H9 (cell line): ENCODE results near the gene SPAG5. TPM values are rescaled to one million over a fixed set of nuclear protein-coding genes. Genes with fewer than 3 reads are reported as not detected.

Source experiments
- DNase-seq: peaks from one replicate; pipeline ENCODE4 v3.0.0-alpha.2; 2017
- H2AFZ ChIP-seq: one replicate; pipeline ENCODE4 v1.6.1; 2013; ENCODE audit warnings: mild to moderate bottlenecking, low read length, control low read depth, moderate library complexity
- H2AK5ac ChIP-seq: 2 replicates; pipeline ENCODE4 v1.6.1; 2013; ENCODE audit warnings: low read length, control low read depth, mixed read lengths; ENCODE audit not compliant: insufficient read length
- H2BK120ac ChIP-seq: one replicate; pipeline ENCODE4 v1.6.1; 2013; ENCODE audit warnings: low read depth, mild to moderate bottlenecking, low read length, control low read depth, inconsistent platforms; ENCODE audit not compliant: poor library complexity, severe bottlenecking
- H2BK12ac ChIP-seq: 2 replicates; pipeline ENCODE4 v1.6.1; 2013; ENCODE audit warnings: low read length, control low read depth, mixed read lengths, low read depth; ENCODE audit not compliant: insufficient read length
- H2BK15ac ChIP-seq: 2 replicates; pipeline ENCODE4 v1.6.1; 2013; ENCODE audit warnings: low read depth, low read length, control low read depth
- H2BK20ac ChIP-seq: one replicate; pipeline ENCODE4 v1.6.1; 2013; ENCODE audit warnings: low read depth, mild to moderate bottlenecking, low read length, control low read depth, inconsistent platforms; ENCODE audit not compliant: poor library complexity, severe bottlenecking
- H2BK5ac ChIP-seq: 2 replicates; pipeline ENCODE4 v1.6.1; 2013; ENCODE audit warnings: low read length, control low read depth, mixed read lengths; ENCODE audit not compliant: insufficient read length
- H3K14ac ChIP-seq: 2 replicates; pipeline ENCODE4 v1.6.1; 2013; ENCODE audit warnings: low read length, control low read depth; ENCODE audit not compliant: insufficient read depth
- H3K18ac ChIP-seq: 2 replicates; pipeline ENCODE4 v1.6.1; 2013; ENCODE audit warnings: low read depth, mild to moderate bottlenecking, mixed read lengths, low read length, control low read depth; ENCODE audit not compliant: insufficient read length
- H3K23ac ChIP-seq: 2 replicates; pipeline ENCODE4 v1.6.1; 2013; ENCODE audit warnings: low read length, control low read depth, mixed read lengths, low read depth; ENCODE audit not compliant: insufficient read length
- H3K23me2 ChIP-seq: 2 replicates; pipeline ENCODE4 v1.6.1; 2013; ENCODE audit warnings: low read depth, mild to moderate bottlenecking, mixed read lengths, low read length, control low read depth; ENCODE audit not compliant: insufficient read length, poor library complexity, severe bottlenecking
- H3K27ac ChIP-seq: 2 replicates; pipeline ENCODE4 v1.5.1; 2013; ENCODE audit warnings: low read length, control low read depth, mixed read lengths, low read depth; ENCODE audit not compliant: insufficient read length
- H3K27me3 ChIP-seq: 2 replicates; pipeline ENCODE4 v1.6.1; 2013; ENCODE audit warnings: low read length, control low read depth, inconsistent platforms; ENCODE audit not compliant: insufficient read depth
- H3K4ac ChIP-seq: 2 replicates; pipeline ENCODE4 v1.6.1; 2013; ENCODE audit warnings: low read depth, mild to moderate bottlenecking, control low read depth, inconsistent platforms, low read length, moderate library complexity
- H3K4me1 ChIP-seq: 2 replicates; pipeline ENCODE4 v1.6.1; 2013; ENCODE audit warnings: low read length, control low read depth, inconsistent platforms; ENCODE audit not compliant: insufficient read depth
- H3K4me2 ChIP-seq: 2 replicates; pipeline ENCODE4 v1.6.1; 2013; ENCODE audit warnings: low read length, control low read depth, mixed read lengths; ENCODE audit not compliant: insufficient read length, insufficient read depth
- H3K56ac ChIP-seq: 2 replicates; pipeline ENCODE4 v1.6.1; 2013; ENCODE audit warnings: low read depth, mild to moderate bottlenecking, mixed read lengths, low read length, control low read depth; ENCODE audit not compliant: insufficient read length
- H3K79me1 ChIP-seq: 2 replicates; pipeline ENCODE4 v1.6.1; 2013; ENCODE audit warnings: low read depth, mild to moderate bottlenecking, moderate library complexity, low read length, control low read depth, inconsistent platforms; ENCODE audit not compliant: insufficient read depth, poor library complexity, severe bottlenecking
- H3K79me2 ChIP-seq: 2 replicates; pipeline ENCODE4 v1.6.1; 2013; ENCODE audit warnings: low read length, control low read depth, inconsistent platforms; ENCODE audit not compliant: insufficient read depth
- H3K9ac ChIP-seq: 2 replicates; pipeline ENCODE4 v1.6.1; 2013; ENCODE audit warnings: low read length, control low read depth, mixed read lengths; ENCODE audit not compliant: insufficient read length; ENCODE audit errors: extremely low read depth
- H3K9me3 ChIP-seq: one replicate; pipeline ENCODE4 v1.6.1; 2013; ENCODE audit warnings: low read depth, low read length, inconsistent platforms; ENCODE audit not compliant: control insufficient read depth
- H3T11ph ChIP-seq: one replicate; pipeline ENCODE4 v1.6.1; 2013; ENCODE audit warnings: mild to moderate bottlenecking, low read length, control low read depth, inconsistent platforms
- H4K20me1 ChIP-seq: one replicate; pipeline ENCODE4 v1.6.1; 2013; ENCODE audit not compliant: control insufficient read depth, insufficient read length, insufficient read depth
- H4K5ac ChIP-seq: 2 replicates; pipeline ENCODE4 v1.6.1; 2013; ENCODE audit warnings: low read depth, mild to moderate bottlenecking, mixed read lengths, low read length, control low read depth; ENCODE audit not compliant: insufficient read length
- H4K8ac ChIP-seq: replicated peaks from 2 replicates; pipeline ENCODE4 v1.6.1; 2013; ENCODE audit warnings: low read length, control low read depth, mixed read lengths, low read depth; ENCODE audit not compliant: insufficient read length
- H4K91ac ChIP-seq: 2 replicates; pipeline ENCODE4 v1.6.1; 2013; ENCODE audit warnings: low read depth, mild to moderate bottlenecking, moderate library complexity, mixed read lengths, low read length, control low read depth; ENCODE audit not compliant: insufficient read length
- H3K27ac Mint-ChIP-seq, 3 experiments: 2 replicates in 2 of 3; 3 replicates in 1 of 3; pipeline ENCODE4 v1.8.0; 2020 to 2021; ENCODE audit warnings: mixed read lengths in 3 of 3, mild to moderate bottlenecking in 1 of 3, moderate library complexity in 1 of 3
- H3K27me3 Mint-ChIP-seq: 2 replicates; pipeline ENCODE4 v1.8.0; 2021; ENCODE audit warnings: low read depth, mild to moderate bottlenecking, moderate library complexity, mixed read lengths
- H3K36me3 Mint-ChIP-seq, 3 experiments: 2 replicates in 2 of 3; 3 replicates in 1 of 3; pipeline ENCODE4 v1.8.0; 2020 to 2021; ENCODE audit warnings: low read depth in 3 of 3, mixed read lengths in 3 of 3; ENCODE audit not compliant: insufficient read depth in 1 of 3
- H3K4me1 Mint-ChIP-seq, 2 experiments: 2 replicates each; pipeline ENCODE4 v1.8.0; 2020; ENCODE audit warnings: mixed read lengths in 2 of 2
- H3K4me3 Mint-ChIP-seq, 2 experiments: 2 replicates in 1 of 2; 3 replicates in 1 of 2; pipeline ENCODE4 v1.8.0; 2020 to 2021; ENCODE audit warnings: mild to moderate bottlenecking in 2 of 2, mixed read lengths in 2 of 2, moderate library complexity in 1 of 2
- H3K9me3 Mint-ChIP-seq, 2 experiments: 2 replicates in 1 of 2; 3 replicates in 1 of 2; pipeline ENCODE4 v1.8.0; 2020; ENCODE audit warnings: mild to moderate bottlenecking in 2 of 2, mixed read lengths in 2 of 2, moderate library complexity in 1 of 2
- WGBS: extraction: QIAGEN DNeasy Blood & Tissue Kit; methylation state at CpG from one replicate; pipeline ENCODE4 v1.1.7; 2013; ENCODE audit warnings: missing lambda C conversion rate, low lambda C conversion rate, mixed read lengths; ENCODE audit not compliant: insufficient read length; ENCODE audit errors: extremely low coverage; 5-methylcytosine and 5-hydroxymethylcytosine counted together
- total RNA-seq: library from RNA; stranded (reverse); gene quantifications from 2 replicates; pipeline ENCODE4 v1.2.1, GENCODE V29; 2021
- TF ChIP-seq, protein P1 (sequence below): fragments of 200-600 bp; sonication (generic); conservative IDR thresholded peaks from 3 replicates; pipeline ENCODE4 v1.8.0; 2021; ENCODE audit warnings: antibody characterized with exemption, mild to moderate bottlenecking

The SPAG5 gene
- total RNA-seq, 1 experiment from 2014 or later, result 122 TPM

DNA sequence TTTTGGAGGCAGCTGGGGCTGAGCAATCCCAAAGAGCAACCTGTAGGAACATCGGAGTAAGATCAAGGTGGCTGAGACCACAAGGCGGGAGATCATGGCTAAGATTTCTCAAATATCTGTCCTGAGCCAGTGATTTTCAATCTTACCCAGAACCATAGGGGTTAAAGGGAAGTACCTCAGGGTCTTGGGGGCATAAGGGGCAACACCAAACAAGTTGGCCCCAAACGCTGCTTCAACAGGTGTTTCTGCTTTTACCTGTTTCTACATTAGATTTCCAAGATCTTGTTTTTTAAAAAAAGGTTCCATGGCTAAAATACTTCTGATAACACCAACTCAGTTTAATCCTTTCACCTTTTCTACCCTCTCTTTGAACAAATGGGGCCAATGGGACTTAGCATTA lies 43.8 kb downstream of the SPAG5 start:
- Histone ChIP-seq H3K4me2 (no peak overlapping the region), H2AK5ac (no peak overlapping the region), H3K23me2 (peaks cover 5% of the 10 kb centered on the region), H3K56ac (no peak overlapping the region), H4K20me1 (no peaks in the 10 kb centered on the region), H2AFZ (no peak overlapping the region), H3K79me2 (no peaks in the 10 kb centered on the region; the same call in 1 of the 2 replicates), H2BK20ac (no peak overlapping the region), H3K4me1 (no peaks in the 10 kb centered on the region), H3K18ac (no peak overlapping the region), H3K9me3 (no peaks in the 10 kb centered on the region), H2BK12ac (no peak overlapping the region), H3K9ac (no peak overlapping the region), H3K27me3 (no peaks in the 10 kb centered on the region), H2BK5ac (no peak overlapping the region), H4K91ac (no peak overlapping the region), H2BK120ac (no peak overlapping the region), H3K79me1 (no peaks in the 10 kb centered on the region), H3K23ac (no peak overlapping the region), H3T11ph (no peak overlapping the region), H4K5ac (no peak overlapping the region), H3K27ac (no peak overlapping the region), H4K8ac (no peak overlapping the region), H3K4ac (no peak overlapping the region), H3K14ac (no peak overlapping the region), H2BK15ac (no peak overlapping the region)
- no peak overlapping the region; a peak in 1 of 7 replicates for H3K27ac Mint-ChIP-seq
- TF ChIP-seq, protein P1, sequence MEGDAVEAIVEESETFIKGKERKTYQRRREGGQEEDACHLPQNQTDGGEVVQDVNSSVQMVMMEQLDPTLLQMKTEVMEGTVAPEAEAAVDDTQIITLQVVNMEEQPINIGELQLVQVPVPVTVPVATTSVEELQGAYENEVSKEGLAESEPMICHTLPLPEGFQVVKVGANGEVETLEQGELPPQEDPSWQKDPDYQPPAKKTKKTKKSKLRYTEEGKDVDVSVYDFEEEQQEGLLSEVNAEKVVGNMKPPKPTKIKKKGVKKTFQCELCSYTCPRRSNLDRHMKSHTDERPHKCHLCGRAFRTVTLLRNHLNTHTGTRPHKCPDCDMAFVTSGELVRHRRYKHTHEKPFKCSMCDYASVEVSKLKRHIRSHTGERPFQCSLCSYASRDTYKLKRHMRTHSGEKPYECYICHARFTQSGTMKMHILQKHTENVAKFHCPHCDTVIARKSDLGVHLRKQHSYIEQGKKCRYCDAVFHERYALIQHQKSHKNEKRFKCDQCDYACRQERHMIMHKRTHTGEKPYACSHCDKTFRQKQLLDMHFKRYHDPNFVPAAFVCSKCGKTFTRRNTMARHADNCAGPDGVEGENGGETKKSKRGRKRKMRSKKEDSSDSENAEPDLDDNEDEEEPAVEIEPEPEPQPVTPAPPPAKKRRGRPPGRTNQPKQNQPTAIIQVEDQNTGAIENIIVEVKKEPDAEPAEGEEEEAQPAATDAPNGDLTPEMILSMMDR, result no peak
- WGBS, result no CpG with 5 or more reads among the region's 3 CpGs
- peaks cover 4% of the 10 kb centered on the region for H3K27me3 Mint-ChIP-seq
- H3K4me3 Mint-ChIP-seq, result no peak overlapping the region
- DNase-seq, result no peak
- peaks cover 25 to 63% (median 34%) of the 10 kb centered on the region in 3 experiments for H3K36me3 Mint-ChIP-seq
- peaks cover 13 to 25% of the 10 kb centered on the region in 2 experiments for H3K4me1 Mint-ChIP-seq
- no peaks in the 10 kb centered on the region for H3K9me3 Mint-ChIP-seq
